ENCODE measurements around the gene KRT13.

Gene KRT13

DNA sequence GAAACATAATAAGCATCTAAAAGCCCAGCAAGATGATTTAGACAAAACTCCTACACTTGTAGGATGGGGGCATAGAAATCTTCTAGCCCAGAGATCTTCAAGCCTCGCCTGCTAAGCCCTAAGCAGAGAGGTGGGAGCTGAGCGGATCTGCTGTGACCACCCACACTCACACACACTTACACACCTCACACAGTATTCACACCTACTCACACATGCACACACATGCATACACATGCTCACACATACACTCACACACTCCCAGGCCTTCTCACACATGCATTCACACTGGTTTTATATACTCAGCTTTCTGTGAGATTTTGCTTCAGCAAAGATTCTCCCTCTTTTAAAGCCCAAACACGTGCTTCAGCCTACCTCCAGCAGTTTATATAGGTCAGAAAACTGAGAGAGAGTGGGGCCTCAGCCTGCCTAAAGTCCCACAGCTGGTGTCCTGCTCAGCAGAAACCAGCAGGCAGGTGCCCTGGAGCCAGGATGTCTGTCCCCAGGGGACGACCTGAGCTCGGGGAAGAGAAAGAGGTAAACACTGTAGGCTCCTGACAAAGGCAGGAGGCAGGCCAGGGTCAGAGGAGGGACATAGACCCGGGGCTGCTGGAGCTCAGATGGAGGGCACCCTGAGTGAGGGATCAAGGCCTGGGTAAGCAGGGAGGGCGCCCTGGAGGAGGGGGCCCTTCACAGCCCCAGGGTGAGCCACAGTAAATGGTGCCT is 34.7 kb upstream of the KRT13 start:
- no peaks in the 10 kb centered on the region for H3K9me2 ChIP-seq (replicated peaks; ENCODE audit: control insufficient read depth, low read length)
- TF ChIP-seq CTCF (IDR thresholded peaks at IDR 0.05; ENCODE audit: low read depth, low read length, poor library complexity, severe bottlenecking) (no peak), EZH2phosphoT487 (IDR thresholded peaks at IDR 0.05; ENCODE audit: borderline replicate concordance, low read length) (no peak)
- H3K27me3 ChIP-seq (ENCODE audit: control insufficient read depth, low read length), result no peaks in the 10 kb centered on the region; the same call in 1 of the 2 replicates
- no peaks in the 10 kb centered on the region for H3K36me3 ChIP-seq (ENCODE audit: control insufficient read depth, low read length)
- H3K9me3 ChIP-seq (ENCODE audit: control insufficient read depth, insufficient read depth, low read length), result no peaks in the 10 kb centered on the region
- no peaks in the 10 kb centered on the region for H3K4me1 ChIP-seq (ENCODE audit: control insufficient read depth, low read length)
- H3K79me2 ChIP-seq (ENCODE audit: control insufficient read depth, low read length), result no peaks in the 10 kb centered on the region
- no peak overlapping the region for H3K27ac ChIP-seq (ENCODE audit: low read depth, low read length)
- H3F3A ChIP-seq (ENCODE audit: control insufficient read depth, insufficient read depth), result no peaks in the 10 kb centered on the region
- H4K20me1 ChIP-seq (ENCODE audit: control insufficient read depth, insufficient read depth, low read depth, low read length), result no peaks in the 10 kb centered on the region
- no peak overlapping the region for H3K4me2 ChIP-seq (ENCODE audit: low read length)
- H3K4me3 ChIP-seq (ENCODE audit: low read length), result no peak overlapping the region

- no peak overlapping the region for H3K4me2 ChIP-seq (ENCODE audit: low read length)
- H3K9me2 ChIP-seq (replicated peaks; ENCODE audit: control insufficient read depth, low read length), result no peaks in the 10 kb centered on the region
- TF ChIP-seq CTCF (IDR thresholded peaks at IDR 0.05; ENCODE audit: low read depth, low read length, poor library complexity, severe bottlenecking), result no peak
- no peak for TF ChIP-seq EZH2phosphoT487 (IDR thresholded peaks at IDR 0.05; ENCODE audit: borderline replicate concordance, low read length)
- H3F3A ChIP-seq (ENCODE audit: control insufficient read depth, insufficient read depth), result no peaks in the 10 kb centered on the region
- no peaks in the 10 kb centered on the region; the same call in 1 of the 2 replicates for H3K27me3 ChIP-seq (ENCODE audit: control insufficient read depth, low read length)
- H3K27ac ChIP-seq (ENCODE audit: low read depth, low read length), result no peak overlapping the region
- no peaks in the 10 kb centered on the region for H3K36me3 ChIP-seq (ENCODE audit: control insufficient read depth, low read length)
- H3K4me3 ChIP-seq (ENCODE audit: low read length), result no peak overlapping the region
- H3K4me1 ChIP-seq (ENCODE audit: control insufficient read depth, low read length), result no peaks in the 10 kb centered on the region
- H3K79me2 ChIP-seq (ENCODE audit: control insufficient read depth, low read length), result no peaks in the 10 kb centered on the region
- H4K20me1 ChIP-seq (ENCODE audit: control insufficient read depth, insufficient read depth, low read depth, low read length), result no peaks in the 10 kb centered on the region
- no peaks in the 10 kb centered on the region for H3K9me3 ChIP-seq (ENCODE audit: control insufficient read depth, insufficient read depth, low read length)
These were observed 33.7 kb upstream of the KRT13 start for GRCh38 chr17:41539071-41539492.

DNA sequence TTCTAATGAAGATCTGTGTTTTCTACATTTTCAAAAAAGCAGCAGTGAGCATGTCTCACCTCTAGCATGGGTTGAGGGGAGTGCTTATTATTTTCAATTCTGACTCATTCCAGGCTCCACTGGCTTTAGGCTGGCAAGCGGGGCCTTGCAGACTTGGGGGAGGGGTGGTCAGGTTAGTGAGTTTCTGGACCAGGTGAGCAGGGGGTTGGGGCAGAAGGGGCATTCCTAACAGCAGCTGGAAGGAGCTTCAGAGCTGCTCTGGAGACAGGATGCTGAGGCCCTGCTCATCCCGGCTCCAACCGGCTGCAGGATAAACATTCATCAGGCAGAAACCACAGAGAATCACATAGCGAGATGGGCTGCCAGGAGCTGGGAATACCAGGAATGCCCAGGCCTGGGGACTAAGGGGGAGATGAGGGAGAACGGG is 33.2 kb upstream of the KRT13 start:
- H3K36me3 ChIP-seq (ENCODE audit: control insufficient read depth, low read length), result no peaks in the 10 kb centered on the region
- no peaks in the 10 kb centered on the region for H4K20me1 ChIP-seq (ENCODE audit: control insufficient read depth, insufficient read depth, low read depth, low read length)
- no peaks in the 10 kb centered on the region for H3F3A ChIP-seq (ENCODE audit: control insufficient read depth, insufficient read depth)
- H3K79me2 ChIP-seq (ENCODE audit: control insufficient read depth, low read length), result no peaks in the 10 kb centered on the region
- H3K27me3 ChIP-seq (ENCODE audit: control insufficient read depth, low read length), result no peaks in the 10 kb centered on the region; the same call in 1 of the 2 replicates
- no peak overlapping the region for H3K27ac ChIP-seq (ENCODE audit: low read depth, low read length)
- H3K9me3 ChIP-seq (ENCODE audit: control insufficient read depth, insufficient read depth, low read length), result no peaks in the 10 kb centered on the region
- no peak overlapping the region for H3K4me3 ChIP-seq (ENCODE audit: low read length)
- TF ChIP-seq CTCF (IDR thresholded peaks at IDR 0.05; ENCODE audit: low read depth, low read length, poor library complexity, severe bottlenecking), result no peak
- no peak for TF ChIP-seq EZH2phosphoT487 (IDR thresholded peaks at IDR 0.05; ENCODE audit: borderline replicate concordance, low read length)
- no peak overlapping the region for H3K4me2 ChIP-seq (ENCODE audit: low read length)
- H3K4me1 ChIP-seq (ENCODE audit: control insufficient read depth, low read length), result no peaks in the 10 kb centered on the region
- no peaks in the 10 kb centered on the region for H3K9me2 ChIP-seq (replicated peaks; ENCODE audit: control insufficient read depth, low read length)

Measured in DOHH2 (cell line).